SIG-M5 treated with dmso at 0.1 percent for 504 hours (cell line): ENCODE measurements around the gene LEFTY2.
"Not testable (repeated sequence)": the region's sequence is repeated elsewhere in the genome, so short reads cannot be mapped to it uniquely, and the experiment has no call there.

Experiments used
- DNase-seq: peaks from one replicate; lab custom pipeline; 2025; ENCODE audit not compliant: unreplicated experiment; lab: John Stamatoyannopoulos, UW

Gene LEFTY2, protein sequence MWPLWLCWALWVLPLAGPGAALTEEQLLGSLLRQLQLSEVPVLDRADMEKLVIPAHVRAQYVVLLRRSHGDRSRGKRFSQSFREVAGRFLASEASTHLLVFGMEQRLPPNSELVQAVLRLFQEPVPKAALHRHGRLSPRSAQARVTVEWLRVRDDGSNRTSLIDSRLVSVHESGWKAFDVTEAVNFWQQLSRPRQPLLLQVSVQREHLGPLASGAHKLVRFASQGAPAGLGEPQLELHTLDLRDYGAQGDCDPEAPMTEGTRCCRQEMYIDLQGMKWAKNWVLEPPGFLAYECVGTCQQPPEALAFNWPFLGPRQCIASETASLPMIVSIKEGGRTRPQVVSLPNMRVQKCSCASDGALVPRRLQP

GRCh38 chr1:225941187-225941941 is at the start of gene LEFTY2:
Gene LEFTY2, minus strand, starts transcription at chr1:225941220. Its CDS starts 80 bp downstream, at chr1:225941140.
- DNase-seq, result no peak

DNA sequence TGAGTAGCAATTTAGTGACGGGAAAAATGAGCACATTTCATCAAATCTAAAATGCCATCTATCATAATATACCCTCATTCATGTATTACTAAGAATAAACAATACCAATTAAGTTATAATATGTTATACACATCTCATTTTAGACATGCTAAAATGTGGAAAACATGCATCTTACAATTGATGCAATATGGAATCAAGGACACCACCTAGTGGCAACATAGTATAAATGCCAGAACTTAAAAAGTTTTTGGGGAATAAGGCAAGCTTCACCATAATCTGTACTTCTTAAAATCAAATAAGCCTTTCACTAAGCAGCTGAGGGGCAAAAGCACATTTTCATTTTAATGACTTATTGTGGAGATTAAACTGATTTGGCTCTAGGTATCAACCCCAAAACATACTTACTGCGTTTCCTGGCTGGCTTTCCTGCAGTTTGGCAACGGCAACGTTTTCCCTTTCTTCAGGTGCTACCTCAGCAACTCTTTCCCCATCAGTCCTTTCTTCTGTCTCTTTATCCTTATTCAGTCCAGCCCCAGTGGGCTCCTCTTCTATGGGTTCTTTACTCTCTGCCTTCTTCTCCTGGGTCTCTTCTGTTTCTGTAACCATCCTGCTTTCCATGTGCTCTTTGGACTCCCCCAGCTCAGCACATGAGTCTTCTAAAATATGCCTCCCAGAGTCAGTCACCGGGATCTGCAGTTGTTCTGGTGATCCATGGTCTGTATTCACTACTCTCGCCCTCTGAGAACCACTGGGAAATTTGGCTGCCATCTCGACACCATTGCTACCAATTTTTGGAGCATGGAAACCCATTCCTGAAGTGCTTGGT is 46.7 kb upstream of the LEFTY2 start:
- peak; percentile 68 for DNase-seq

GRCh38 chr1:225981714-225982113 is 40.7 kb upstream of the LEFTY2 start:
- DNase-seq, result no peak

DNA sequence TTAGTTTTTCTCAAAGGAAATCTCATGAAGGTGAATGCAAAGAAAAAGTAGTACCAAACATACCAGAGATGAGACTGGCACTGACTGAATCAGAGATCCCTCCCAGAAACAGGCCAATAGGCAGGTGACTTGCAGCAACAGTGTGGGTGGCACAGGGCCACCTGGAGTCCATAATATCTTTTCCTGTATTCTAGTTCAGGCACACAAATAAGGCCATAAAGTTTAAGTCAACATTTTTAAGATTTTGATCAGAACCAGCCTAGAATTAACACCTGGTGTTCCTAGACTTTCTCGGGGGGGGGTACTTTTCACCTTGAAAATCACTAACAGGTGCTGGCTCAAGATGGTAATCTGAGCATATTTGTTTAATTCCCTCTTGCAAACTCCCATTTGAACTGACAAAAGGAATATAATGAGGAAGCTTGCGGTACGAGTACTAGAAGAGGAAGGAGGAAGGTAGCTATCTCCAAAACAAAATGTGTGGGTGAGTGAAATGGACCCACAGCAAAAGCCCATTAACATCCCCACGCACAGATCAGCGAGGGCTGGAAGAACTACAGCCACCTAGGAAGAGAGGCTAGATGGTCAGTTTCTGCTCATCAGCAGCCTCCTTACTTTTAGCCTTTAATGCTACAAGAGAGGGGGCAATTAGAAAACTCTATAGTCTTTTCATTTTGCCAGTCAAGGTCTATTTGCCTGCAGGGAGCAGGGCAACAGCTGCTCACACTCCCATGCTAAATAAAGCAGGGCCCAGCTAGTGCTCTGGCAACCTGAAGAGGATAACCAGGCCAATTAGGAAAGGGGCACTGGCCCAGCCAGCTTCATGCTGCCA is 39.2 kb upstream of the LEFTY2 start:
- no peak for DNase-seq

DNA sequence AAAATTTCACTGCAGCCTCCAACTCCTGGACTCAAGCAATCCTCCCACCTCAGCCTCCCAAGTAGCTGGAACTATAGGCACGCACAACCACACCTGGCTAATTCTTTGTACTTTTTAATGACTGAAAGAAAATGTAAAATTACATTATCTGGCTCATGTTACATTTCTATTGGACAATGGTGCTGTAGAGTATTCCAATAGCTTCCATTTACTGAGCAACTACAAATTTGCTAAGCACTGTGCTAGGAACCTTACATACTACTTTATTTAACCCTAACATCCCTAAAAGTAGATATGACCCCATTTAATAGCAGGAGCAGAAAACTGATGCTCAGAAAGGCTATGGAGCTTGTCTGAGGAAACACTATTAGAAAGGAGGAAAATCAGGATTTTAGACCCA is 38.4 kb upstream of the LEFTY2 start:
- no peak for DNase-seq

- no peak for DNase-seq
Measured at GRCh38 chr1:225977937-225978748, 37.1 kb upstream of the LEFTY2 start.

GRCh38 chr1:225975146-225975545 is 34.1 kb upstream of the LEFTY2 start:
- not testable (repeated sequence) for DNase-seq

DNA sequence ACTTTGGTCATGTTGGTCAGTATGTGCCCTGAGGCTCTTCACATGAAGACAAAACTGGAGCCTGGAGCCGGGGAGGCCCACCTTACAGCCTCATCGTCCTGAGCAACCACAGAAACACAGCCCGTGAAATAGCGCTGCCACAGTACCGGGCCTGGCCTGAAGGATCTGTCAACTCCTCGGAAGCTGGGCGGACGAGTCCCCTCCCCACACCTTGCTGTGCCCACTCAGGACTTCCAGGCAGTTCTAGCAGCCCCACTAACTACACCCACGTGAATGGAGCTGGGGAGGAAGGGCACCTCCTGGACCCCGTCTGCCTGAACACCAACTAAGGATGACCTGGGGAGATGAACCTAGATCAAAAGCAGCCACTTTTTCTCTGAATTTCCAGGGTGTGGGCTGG is 33.4 kb upstream of the LEFTY2 start:
- DNase-seq, result no peak

DNA sequence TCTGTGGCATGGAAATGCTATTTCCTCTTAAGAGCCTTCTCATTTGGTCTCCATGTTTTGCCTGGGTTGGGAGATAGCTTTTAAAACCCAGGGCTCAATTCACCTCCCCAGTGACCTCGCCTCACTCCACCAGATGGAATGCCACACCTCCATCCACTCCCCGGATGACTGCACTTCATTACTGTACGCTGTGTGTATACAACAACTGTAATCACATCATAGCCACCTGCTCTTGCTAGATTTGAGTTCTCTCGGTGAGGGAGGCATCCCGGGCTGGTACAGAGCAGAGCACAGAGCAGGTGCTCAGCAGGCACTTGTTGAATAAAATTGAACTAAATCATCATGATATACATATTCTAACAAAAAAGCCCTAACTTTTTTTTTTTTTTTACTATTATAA is 32.1 kb upstream of the LEFTY2 start:
- DNase-seq, result no peak

- DNase-seq, result no peak
Measured at GRCh38 chr1:225972344-225973152, 31.5 kb upstream of the LEFTY2 start.

DNA sequence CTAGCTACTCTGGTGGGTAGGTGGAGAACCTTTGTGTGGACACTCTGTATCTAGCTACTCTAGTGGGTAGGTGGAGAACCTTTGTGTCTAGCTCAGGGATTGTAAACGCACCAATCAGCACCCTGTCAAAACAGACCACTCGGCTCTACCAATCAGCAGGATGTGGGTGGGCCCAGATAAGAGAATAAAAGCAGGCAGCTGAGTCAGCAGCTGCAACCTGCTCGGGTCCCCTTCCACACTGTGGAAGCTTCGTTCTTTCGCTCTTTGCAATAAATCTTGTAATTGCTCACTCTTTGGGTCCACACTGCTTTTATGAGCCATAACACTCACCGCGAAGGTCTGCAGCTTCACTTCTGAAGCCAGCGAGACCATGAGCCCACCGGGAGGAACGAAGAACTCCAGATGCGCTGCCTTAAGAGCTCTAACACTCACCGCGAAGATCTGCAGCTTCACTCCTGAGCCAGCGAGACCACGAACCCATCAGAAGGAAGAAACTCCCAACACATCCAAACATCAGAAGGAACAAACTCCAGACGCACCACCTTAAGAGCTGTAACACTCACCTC is 29.7 kb upstream of the LEFTY2 start:
- not testable (repeated sequence) for DNase-seq

DNA sequence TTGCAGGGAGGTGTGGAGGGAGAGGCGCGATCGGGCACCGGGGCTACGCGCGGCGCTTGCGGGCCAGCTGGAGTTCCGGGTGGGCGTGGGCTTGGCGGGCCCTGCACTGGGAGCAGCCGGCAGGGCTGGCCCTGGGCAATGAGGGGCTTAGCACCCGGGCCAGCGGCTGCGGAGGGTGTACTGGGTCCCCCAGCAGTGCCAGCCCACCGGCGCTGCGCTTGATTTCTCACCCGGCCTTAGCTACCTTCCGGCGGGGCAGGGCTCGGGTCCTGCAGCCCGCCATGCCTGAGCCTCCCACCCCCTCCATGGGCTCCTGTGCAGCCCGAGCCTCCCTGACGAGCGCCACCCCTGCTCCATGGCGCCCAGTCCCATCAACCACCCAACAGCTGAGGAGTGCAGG is 28.7 kb upstream of the LEFTY2 start:
- not testable (repeated sequence) for DNase-seq

DNA sequence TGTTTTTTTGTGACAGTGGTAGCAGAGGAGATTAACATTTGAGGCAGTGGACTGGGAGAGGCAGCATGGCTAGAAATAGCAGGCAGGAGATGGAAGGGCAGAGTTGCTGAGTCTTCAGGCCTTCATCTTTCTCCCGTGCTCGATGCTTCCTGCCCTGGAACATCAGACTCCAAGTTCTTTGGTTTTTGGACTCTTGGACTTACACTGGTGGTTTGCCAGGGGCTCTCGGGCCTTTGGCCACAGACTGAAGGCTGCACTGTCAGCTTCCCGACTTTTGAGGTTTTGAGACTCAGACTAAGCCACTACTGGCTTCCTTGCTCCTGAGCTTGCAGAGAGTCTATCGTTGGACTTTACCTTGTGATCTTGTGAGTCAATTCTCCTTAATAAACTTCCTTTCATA is 24.2 kb upstream of the LEFTY2 start:
- no peak for DNase-seq

DNA sequence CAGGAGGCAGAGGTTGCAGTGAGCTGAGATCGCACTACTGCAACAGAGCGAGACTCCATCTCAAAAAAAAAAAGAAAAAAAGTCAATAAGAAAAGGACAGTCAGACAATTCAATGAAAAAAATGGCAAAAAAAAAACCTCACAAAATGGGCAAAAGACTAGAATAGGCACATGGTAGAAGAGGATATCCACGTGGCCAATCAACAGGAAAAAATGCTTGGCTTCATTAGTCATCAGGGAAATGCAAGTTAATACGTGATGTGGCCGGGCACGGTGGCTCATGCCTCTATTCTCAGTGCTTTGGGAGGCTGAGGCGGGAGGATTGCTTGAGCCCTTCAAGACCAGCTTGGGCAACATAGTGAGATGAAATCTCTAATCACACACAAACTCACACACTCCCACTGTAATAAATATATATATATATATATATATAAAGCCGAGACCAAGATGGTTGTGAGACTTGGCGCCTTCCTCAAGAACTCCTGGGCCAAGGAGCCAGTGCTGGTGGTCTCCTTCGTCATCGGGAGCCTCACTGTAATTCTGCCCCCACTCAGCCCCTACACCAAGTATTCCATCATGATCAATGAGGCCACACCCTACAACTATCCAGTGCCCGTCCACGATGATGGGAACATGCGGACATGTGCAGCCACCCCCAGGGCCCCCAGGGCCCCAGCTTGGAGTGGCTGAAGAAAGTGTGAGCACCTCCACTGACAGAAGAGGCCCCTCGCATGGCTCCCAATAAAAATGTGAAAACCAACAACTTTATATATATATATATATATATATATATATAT is 22.9 kb upstream of the LEFTY2 start:
- DNase-seq, result no peak

- DNase-seq, result peak; percentile 12
Measured at GRCh38 chr1:225962440-225962975, 21.5 kb upstream of the LEFTY2 start.

- no peak for DNase-seq
Measured at GRCh38 chr1:225961659-225962439, 20.8 kb upstream of the LEFTY2 start.

GRCh38 chr1:225958041-225958440 is 17.0 kb upstream of the LEFTY2 start:
- no peak for DNase-seq
